Gastrocnemius medialis (tissue), 4 donors: Measurements from ENCODE around the gene ADGRV1. TPM values are rescaled to one million over a fixed set of nuclear protein-coding genes. Genes with fewer than 3 reads are reported as not detected.
"Not testable (repeated sequence)": the region's sequence is repeated elsewhere in the genome, so short reads cannot be mapped to it uniquely, and the experiment has no call there.

Experiments used
- ATAC-seq, 2 donors: fragments of 150-250 bp; one replicate each; pipeline ENCODE4 v1.9.1; 2016
- DNase-seq, 2 donors: peaks; one replicate each; pipeline ENCODE4 v3.0.0-alpha.2; 2019
- H3K27ac ChIP-seq, 4 donors: fragments of 200-600 bp; sonication (generic); 1 replicate in 1 of 4; 2 replicates in 3 of 4; pipeline ENCODE4 v1.5.1; 2016 to 2018; ENCODE audit warnings: mild to moderate bottlenecking in 2 of 4, moderate library complexity in 1 of 4
- H3K27me3 ChIP-seq, 3 donors: fragments of 200-600 bp; sonication (generic) in 2 of 3; 1 replicate in 1 of 3; 2 replicates in 2 of 3; pipeline versions ENCODE4 v1.5.1 to v1.6.0; 2016 to 2019; ENCODE audit warnings: mild to moderate bottlenecking in 1 of 3, moderate library complexity in 1 of 3
- H3K36me3 ChIP-seq, 2 donors: fragments of 200-600 bp; sonication (generic) in 1 of 2; one replicate each; pipeline ENCODE4 v1.5.1; 2017 to 2018
- H3K4me1 ChIP-seq, 2 donors: fragments of 200-600 bp; sonication (generic) in 1 of 2; one replicate each; pipeline ENCODE4 v1.5.1; 2016 to 2017; ENCODE audit warnings: mild to moderate bottlenecking in 2 of 2
- H3K4me3 ChIP-seq, 4 donors: fragments of 200-600 bp; sonication (generic) in 3 of 4; 1 replicate in 1 of 4; 2 replicates in 3 of 4; pipeline ENCODE4 v1.5.1; 2016 to 2019; ENCODE audit warnings: mild to moderate bottlenecking in 2 of 4
- H3K9me3 ChIP-seq, 3 donors: fragments of 200-600 bp; sonication (generic) in 2 of 3; 1 replicate in 1 of 3; 2 replicates in 2 of 3; pipeline ENCODE4 v1.5.1; 2016 to 2019
- CTCF ChIP-seq, 5 experiments: fragments of 450-650 bp in 3 of 5; fragments of 200-600 bp in 2 of 5; sonication (generic) in 2 of 5; IDR thresholded peaks in 4 of 5; conservative IDR thresholded peaks in 1 of 5; 1 replicate in 4 of 5; 2 replicates in 1 of 5; pipeline ENCODE4 v1.5.1; 2016 to 2019; ENCODE audit warnings: antibody characterized with exemption in 5 of 5, mild to moderate bottlenecking in 3 of 5, moderate library complexity in 3 of 5
- POLR2A ChIP-seq, 2 donors: fragments of 450-650 bp; IDR thresholded peaks; one replicate each; pipeline ENCODE4 v1.6.1; 2017; ENCODE audit warnings: antibody characterized with exemption in 2 of 2, mild to moderate bottlenecking in 2 of 2, moderate library complexity in 2 of 2
- in situ Hi-C, 4 donors: fragments of 200-750 bp; cut with MboI; loops; one replicate each; pipeline versions ENCODE4 v1.15.0 to v1.8.0; 2017; ENCODE audit warnings: low sequenced_read_pairs in 4 of 4
- intact Hi-C: fragments of 100-400 bp; cut with DNase I; formaldehyde crosslinking; loops from one replicate; pipeline ENCODE4 v1.15.1; 2023; ENCODE audit warnings: low total_unique reads
- total RNA-seq, 4 donors: library from RNA; depleted of rRNA; stranded (reverse); fragments of >200 nt; gene quantifications; one replicate each; pipeline versions ENCODE4 v1.1.0 to v1.2.3, GENCODE V29; 2016

Gene ADGRV1
- total RNA-seq, 4 donors from 2014 or later = 0.22 to 0.41 TPM; not detected in 2

- intact Hi-C loops (no loop called here), in situ Hi-C loops (no loop called here)
- Histone ChIP-seq H3K36me3 (no peaks in the 10 kb centered on the region), H3K9me3 (no peaks in the 10 kb centered on the region), H3K4me3 (no peak overlapping the region), H3K27me3 (no peaks in the 10 kb centered on the region), H3K4me1 (no peaks in the 10 kb centered on the region), H3K27ac (no peak overlapping the region)
- TF ChIP-seq POLR2A (IDR thresholded peaks at IDR 0.05) (no peak), CTCF (IDR thresholded peaks at IDR 0.05 in 4 of 5, conservative IDR thresholded peaks at IDR 0.05 in 1 of 5) (no peak)
- DNase-seq (no peak), ATAC-seq (no peak)
Observed at GRCh38 chr5:90968319-90968718, 409.7 kb downstream of the ADGRV1 start.

- H3K27ac ChIP-seq, H3K36me3 ChIP-seq, H3K27me3 ChIP-seq, H3K4me1 ChIP-seq, ATAC-seq, H3K4me3 ChIP-seq, in situ Hi-C loops, DNase-seq, H3K9me3 ChIP-seq, intact Hi-C loops: not testable (repeated sequence)
Observed at GRCh38 chr5:90969945-90970344, 411.3 kb downstream of the ADGRV1 start.

GRCh38 chr5:90981177-90981576 is 422.6 kb downstream of the ADGRV1 start:
- H3K9me3 ChIP-seq = no peaks in the 10 kb centered on the region
- no peak overlapping the region for H3K27ac ChIP-seq
- no peak overlapping the region for H3K4me3 ChIP-seq
- H3K36me3 ChIP-seq = no peaks in the 10 kb centered on the region
- intact Hi-C loops (no loop called here), in situ Hi-C loops (no loop called here)
- H3K4me1 ChIP-seq = no peaks in the 10 kb centered on the region
- DNase-seq (no peak), ATAC-seq (no peak)
- no peaks in the 10 kb centered on the region for H3K27me3 ChIP-seq
- TF ChIP-seq POLR2A (IDR thresholded peaks at IDR 0.05) (no peak), CTCF (IDR thresholded peaks at IDR 0.05 in 4 of 5, conservative IDR thresholded peaks at IDR 0.05 in 1 of 5) (no peak)

GRCh38 chr5:90981821-90982220 is 423.2 kb downstream of the ADGRV1 start:
- intact Hi-C loops = no loop called here

GRCh38 chr5:90982576-90982975 is 424.0 kb downstream of the ADGRV1 start:
- intact Hi-C loops = no loop called here
- H3K9me3 ChIP-seq = no peaks in the 10 kb centered on the region
- no peaks in the 10 kb centered on the region for H3K27me3 ChIP-seq
- no peaks in the 10 kb centered on the region for H3K36me3 ChIP-seq
- no peak overlapping the region for H3K4me3 ChIP-seq
- TF ChIP-seq CTCF (IDR thresholded peaks at IDR 0.05 in 4 of 5, conservative IDR thresholded peaks at IDR 0.05 in 1 of 5) = no peak
- no peak for TF ChIP-seq POLR2A (IDR thresholded peaks at IDR 0.05)
- H3K27ac ChIP-seq = no peak overlapping the region
- ATAC-seq (no peak), DNase-seq (no peak)
- in situ Hi-C loops = no loop called here
- H3K4me1 ChIP-seq = no peaks in the 10 kb centered on the region

More at GRCh38 chr5:90981821-90982220, 423.2 kb downstream of the ADGRV1 start:
- DNase-seq (no peak), ATAC-seq (no peak)
- Histone ChIP-seq H3K4me1 (no peaks in the 10 kb centered on the region), H3K9me3 (no peaks in the 10 kb centered on the region), H3K27me3 (no peaks in the 10 kb centered on the region), H3K27ac (no peak overlapping the region), H3K36me3 (no peaks in the 10 kb centered on the region), H3K4me3 (no peak overlapping the region)
- TF ChIP-seq CTCF (IDR thresholded peaks at IDR 0.05 in 4 of 5, conservative IDR thresholded peaks at IDR 0.05 in 1 of 5) (no peak), POLR2A (IDR thresholded peaks at IDR 0.05) (no peak)
- in situ Hi-C loops = no loop called here
